DND-41 (cell line): ENCODE results near the gene DUSP1.

ENCODE experiments used
- ATAC-seq: fragments of 200-7000 bp; cut with Tn5 transposase; 3 replicates; pipeline ENCODE4 v1.9.1; 2021; ENCODE audit warnings: low read depth; ENCODE audit not compliant: insufficient read depth
- DNase-seq: peaks from one replicate; pipeline ENCODE4 v3.0.0-alpha.2; 2020
- H2AFZ ChIP-seq: 2 replicates; pipeline ENCODE4 v1.6.0; 2012; ENCODE audit warnings: low read depth, low read length
- H3K27ac ChIP-seq: 2 replicates; pipeline ENCODE4 v1.5.1; 2012; ENCODE audit warnings: low read length, inconsistent platforms
- H3K27me3 ChIP-seq: fragments of 200-600 bp; sonication (generic); 2 replicates; pipeline ENCODE4 v1.6.0; 2012; ENCODE audit warnings: low read length, mild to moderate bottlenecking, inconsistent platforms; ENCODE audit not compliant: insufficient read depth, poor library complexity
- H3K36me3 ChIP-seq: 2 replicates; pipeline ENCODE4 v1.5.1; 2012; ENCODE audit warnings: low read length, inconsistent platforms; ENCODE audit not compliant: insufficient read depth
- H3K4me1 ChIP-seq: 2 replicates; pipeline ENCODE4 v1.5.1; 2012; ENCODE audit warnings: mild to moderate bottlenecking, low read length; ENCODE audit not compliant: insufficient read depth
- H3K4me2 ChIP-seq: 2 replicates; pipeline ENCODE4 v1.6.0; 2012; ENCODE audit warnings: mild to moderate bottlenecking, moderate library complexity, low read length, inconsistent platforms; ENCODE audit not compliant: insufficient read depth
- H3K4me3 ChIP-seq, 2 experiments: fragments of 200-600 bp in 1 of 2; shearing (Covaris generic) in 1 of 2; 2 replicates each; pipeline ENCODE4 v1.5.1; 2012 to 2016; ENCODE audit warnings: inconsistent platforms in 2 of 2, low read length in 2 of 2, mild to moderate bottlenecking in 2 of 2, low read depth in 1 of 2, moderate library complexity in 1 of 2
- H3K79me2 ChIP-seq: 2 replicates; pipeline ENCODE4 v1.6.0; 2012; ENCODE audit warnings: low read length, inconsistent platforms; ENCODE audit not compliant: insufficient read depth
- H3K9ac ChIP-seq: 2 replicates; pipeline ENCODE4 v1.6.0; 2012; ENCODE audit warnings: low read depth, mild to moderate bottlenecking, inconsistent platforms, low read length, moderate library complexity
- H3K9me3 ChIP-seq: 2 replicates; pipeline ENCODE4 v1.5.1; 2012; ENCODE audit warnings: low read length, moderate library complexity, mild to moderate bottlenecking, inconsistent platforms; ENCODE audit not compliant: insufficient read depth, severe bottlenecking
- H4K20me1 ChIP-seq: 2 replicates; pipeline ENCODE4 v1.6.0; 2012; ENCODE audit warnings: low read length; ENCODE audit not compliant: insufficient read depth
- EZH2 ChIP-seq: IDR thresholded peaks from 3 replicates; pipeline ENCODE4 v1.6.1; 2012; ENCODE audit warnings: borderline replicate concordance, low read depth, mild to moderate bottlenecking, moderate library complexity, low read length, inconsistent platforms; ENCODE audit not compliant: severe bottlenecking
- TF ChIP-seq, protein P1 (sequence below): IDR thresholded peaks from 2 replicates; pipeline ENCODE4 v1.5.1; 2012; ENCODE audit warnings: borderline replicate concordance, low read length, moderate library complexity, mild to moderate bottlenecking; ENCODE audit not compliant: poor library complexity, severe bottlenecking; ENCODE audit errors: extremely low read depth

Gene DUSP1

DNA sequence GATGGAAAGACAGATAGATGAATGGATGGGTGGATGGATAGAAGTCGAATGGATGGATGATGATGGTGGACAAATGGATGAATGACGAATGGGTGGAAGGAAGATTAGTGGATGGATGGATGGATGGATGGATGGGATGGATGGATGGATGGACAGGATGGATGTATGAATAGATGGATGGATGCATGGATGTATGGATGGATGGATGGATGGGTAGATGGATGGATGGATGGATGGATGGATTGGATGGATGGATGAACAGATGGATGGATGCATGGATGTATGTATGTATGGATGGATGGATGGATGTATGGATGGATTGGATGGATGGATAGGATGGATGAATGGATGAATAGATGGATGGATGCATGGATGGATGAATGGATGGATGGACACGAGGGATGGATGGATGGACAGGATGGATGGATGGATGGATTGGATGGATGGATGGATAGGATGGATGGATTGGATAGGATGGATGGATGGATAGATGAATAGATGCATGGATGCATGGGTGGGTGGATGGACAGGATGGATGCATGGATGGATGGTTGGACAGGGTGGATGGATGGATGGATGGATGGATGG, 52.4 kb downstream of the DUSP1 start:
- no peaks in the 10 kb centered on the region for H3K36me3 ChIP-seq
- H3K79me2 ChIP-seq = no peaks in the 10 kb centered on the region
- DNase-seq (no peak), ATAC-seq (no peak)
- H3K4me2 ChIP-seq = no peak overlapping the region
- H3K4me1 ChIP-seq = no peaks in the 10 kb centered on the region
- no peaks in the 10 kb centered on the region for H4K20me1 ChIP-seq
- H3K9ac ChIP-seq = no peak overlapping the region
- no peak overlapping the region for H3K27ac ChIP-seq
- TF ChIP-seq, protein P1, sequence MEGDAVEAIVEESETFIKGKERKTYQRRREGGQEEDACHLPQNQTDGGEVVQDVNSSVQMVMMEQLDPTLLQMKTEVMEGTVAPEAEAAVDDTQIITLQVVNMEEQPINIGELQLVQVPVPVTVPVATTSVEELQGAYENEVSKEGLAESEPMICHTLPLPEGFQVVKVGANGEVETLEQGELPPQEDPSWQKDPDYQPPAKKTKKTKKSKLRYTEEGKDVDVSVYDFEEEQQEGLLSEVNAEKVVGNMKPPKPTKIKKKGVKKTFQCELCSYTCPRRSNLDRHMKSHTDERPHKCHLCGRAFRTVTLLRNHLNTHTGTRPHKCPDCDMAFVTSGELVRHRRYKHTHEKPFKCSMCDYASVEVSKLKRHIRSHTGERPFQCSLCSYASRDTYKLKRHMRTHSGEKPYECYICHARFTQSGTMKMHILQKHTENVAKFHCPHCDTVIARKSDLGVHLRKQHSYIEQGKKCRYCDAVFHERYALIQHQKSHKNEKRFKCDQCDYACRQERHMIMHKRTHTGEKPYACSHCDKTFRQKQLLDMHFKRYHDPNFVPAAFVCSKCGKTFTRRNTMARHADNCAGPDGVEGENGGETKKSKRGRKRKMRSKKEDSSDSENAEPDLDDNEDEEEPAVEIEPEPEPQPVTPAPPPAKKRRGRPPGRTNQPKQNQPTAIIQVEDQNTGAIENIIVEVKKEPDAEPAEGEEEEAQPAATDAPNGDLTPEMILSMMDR = no peak
- TF ChIP-seq EZH2 = no peak
- no peak overlapping the region for H3K4me3 ChIP-seq
- no peak overlapping the region for H2AFZ ChIP-seq
- no peaks in the 10 kb centered on the region for H3K9me3 ChIP-seq
- peaks cover 6% of the 10 kb centered on the region for H3K27me3 ChIP-seq
